ENCODE results near the gene ZNF821. TPM values are rescaled to one million over a fixed set of nuclear protein-coding genes. Genes with fewer than 3 reads are reported as not detected.

ZNF821 gene
- total and polyA plus RNA-seq, 10 of the 15 experiments (the other 5 are each of a cell fraction or from before 2014, with no cell fraction given), result 0.82 to 9.9 (median 6.8) TPM

- TF ChIP-seq, protein P1, sequence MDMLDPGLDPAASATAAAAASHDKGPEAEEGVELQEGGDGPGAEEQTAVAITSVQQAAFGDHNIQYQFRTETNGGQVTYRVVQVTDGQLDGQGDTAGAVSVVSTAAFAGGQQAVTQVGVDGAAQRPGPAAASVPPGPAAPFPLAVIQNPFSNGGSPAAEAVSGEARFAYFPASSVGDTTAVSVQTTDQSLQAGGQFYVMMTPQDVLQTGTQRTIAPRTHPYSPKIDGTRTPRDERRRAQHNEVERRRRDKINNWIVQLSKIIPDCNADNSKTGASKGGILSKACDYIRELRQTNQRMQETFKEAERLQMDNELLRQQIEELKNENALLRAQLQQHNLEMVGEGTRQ (IDR thresholded peaks at IDR 0.05; ENCODE audit: borderline replicate concordance, low read depth, low read length), result no peak
- TF ChIP-seq BMI1 (IDR thresholded peaks at IDR 0.05; ENCODE audit: borderline replicate concordance), result no peak
- TF ChIP-seq, protein P2, sequence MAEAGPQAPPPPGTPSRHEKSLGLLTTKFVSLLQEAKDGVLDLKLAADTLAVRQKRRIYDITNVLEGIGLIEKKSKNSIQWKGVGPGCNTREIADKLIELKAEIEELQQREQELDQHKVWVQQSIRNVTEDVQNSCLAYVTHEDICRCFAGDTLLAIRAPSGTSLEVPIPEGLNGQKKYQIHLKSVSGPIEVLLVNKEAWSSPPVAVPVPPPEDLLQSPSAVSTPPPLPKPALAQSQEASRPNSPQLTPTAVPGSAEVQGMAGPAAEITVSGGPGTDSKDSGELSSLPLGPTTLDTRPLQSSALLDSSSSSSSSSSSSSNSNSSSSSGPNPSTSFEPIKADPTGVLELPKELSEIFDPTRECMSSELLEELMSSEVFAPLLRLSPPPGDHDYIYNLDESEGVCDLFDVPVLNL (IDR thresholded peaks at IDR 0.05; ENCODE audit: low read depth, low read length), result no peak
- no peak for TF ChIP-seq NFYA (IDR thresholded peaks at IDR 0.05; ENCODE audit: borderline replicate concordance, low read depth, low read length)
- TF ChIP-seq ASH2L (IDR thresholded peaks at IDR 0.05; ENCODE audit: borderline replicate concordance, low read depth), result no peak
- TF ChIP-seq RAD51 (IDR thresholded peaks at IDR 0.05), result no peak
- no peak for TF ChIP-seq CEBPZ (IDR thresholded peaks at IDR 0.05; ENCODE audit: low read depth, low read length)
- no peak for TF ChIP-seq ZBED1 (IDR thresholded peaks at IDR 0.05; ENCODE audit: borderline replicate concordance)
- TF ChIP-seq, protein P3, sequence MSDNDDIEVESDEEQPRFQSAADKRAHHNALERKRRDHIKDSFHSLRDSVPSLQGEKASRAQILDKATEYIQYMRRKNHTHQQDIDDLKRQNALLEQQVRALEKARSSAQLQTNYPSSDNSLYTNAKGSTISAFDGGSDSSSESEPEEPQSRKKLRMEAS (IDR thresholded peaks at IDR 0.05; ENCODE audit: low read depth, low read length), result no peak
- no peak for TF ChIP-seq ZNF24 (IDR thresholded peaks at IDR 0.05)
- TF ChIP-seq MLLT1 (IDR thresholded peaks at IDR 0.05), result no peak
- TF ChIP-seq ZNF384 (IDR thresholded peaks at IDR 0.05; ENCODE audit: borderline replicate concordance, low read depth, low read length), result no peak
- TF ChIP-seq POU2F2 (IDR thresholded peaks at IDR 0.05; ENCODE audit: borderline replicate concordance, low read depth, low read length), result no peak
- TF ChIP-seq PML (IDR thresholded peaks at IDR 0.05; ENCODE audit: low read length), result no peak
- no peak for TF ChIP-seq IKZF2 (IDR thresholded peaks at IDR 0.05)
Observed at GRCh38 chr16:71927787-71928186, 43.8 kb upstream of the ZNF821 start (continued).

All from GM12878 (cell line).